ENCODE results near the gene C16orf54.
"Not testable (repeated sequence)": the region's sequence is repeated elsewhere in the genome, so short reads cannot be mapped to it uniquely, and the experiment has no call there.

The C16orf54 gene

DNA sequence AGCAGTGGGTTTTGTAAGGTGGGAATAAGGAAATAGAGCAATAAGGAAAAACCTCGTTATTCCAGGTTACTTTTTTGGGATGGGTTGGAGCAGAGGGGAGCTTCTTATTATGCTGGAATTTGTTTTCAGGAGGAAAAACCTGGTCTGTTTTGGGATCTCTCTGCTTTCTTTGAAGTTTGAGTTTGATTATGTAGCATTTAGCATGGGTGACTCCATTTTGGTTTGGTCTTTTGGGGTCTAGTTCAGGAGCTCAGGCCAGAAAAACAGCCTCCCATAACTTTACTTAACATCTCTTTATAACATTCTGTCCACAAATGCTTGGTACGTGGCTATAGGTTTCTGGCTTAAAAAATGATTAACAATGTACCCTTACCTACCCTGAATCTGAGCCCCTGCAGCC is 23.7 kb upstream of the C16orf54 start:
- no peak for DNase-seq (ENCODE audit: low spot score)

DNA sequence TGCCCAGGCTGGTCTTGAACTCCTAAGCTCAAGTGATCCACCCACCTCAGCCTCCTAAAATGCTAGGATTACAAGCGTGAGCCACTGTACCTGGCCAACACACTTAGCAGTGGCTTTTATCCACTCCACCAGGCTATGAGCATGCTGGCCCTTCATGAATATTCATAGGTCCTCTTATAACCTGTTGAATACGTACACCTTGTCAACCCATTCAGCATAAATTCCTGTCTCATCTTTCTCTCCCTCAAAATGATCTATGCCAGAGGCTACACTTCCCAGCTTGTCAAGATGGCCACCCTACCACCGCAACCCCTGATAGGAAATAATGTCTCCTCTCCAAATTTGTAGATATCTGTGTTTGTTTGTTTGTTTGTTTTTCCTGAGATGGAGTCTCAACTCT is 21.3 kb upstream of the C16orf54 start:
- DNase-seq (ENCODE audit: low spot score): no peak

DNA sequence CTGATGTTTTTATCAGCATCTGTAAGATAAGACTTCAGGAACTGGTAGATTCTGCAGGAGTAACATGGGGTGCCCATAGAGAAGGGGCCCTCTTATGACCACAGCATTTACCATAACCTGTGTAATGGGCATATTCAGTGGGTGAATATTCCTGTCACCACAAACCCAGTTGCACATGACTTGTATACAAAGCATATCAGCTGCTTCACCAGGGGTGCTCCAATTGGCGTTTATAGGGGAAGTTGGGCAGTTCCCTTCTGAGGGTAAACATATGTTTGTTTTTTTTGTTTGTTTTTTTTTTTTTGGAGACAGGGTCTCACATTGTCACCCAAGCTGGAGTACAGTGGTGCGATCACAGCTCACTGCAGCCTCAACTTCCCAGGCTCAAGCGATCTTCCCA is 20.8 kb upstream of the C16orf54 start:
- DNase-seq (ENCODE audit: low spot score): no peak

DNA sequence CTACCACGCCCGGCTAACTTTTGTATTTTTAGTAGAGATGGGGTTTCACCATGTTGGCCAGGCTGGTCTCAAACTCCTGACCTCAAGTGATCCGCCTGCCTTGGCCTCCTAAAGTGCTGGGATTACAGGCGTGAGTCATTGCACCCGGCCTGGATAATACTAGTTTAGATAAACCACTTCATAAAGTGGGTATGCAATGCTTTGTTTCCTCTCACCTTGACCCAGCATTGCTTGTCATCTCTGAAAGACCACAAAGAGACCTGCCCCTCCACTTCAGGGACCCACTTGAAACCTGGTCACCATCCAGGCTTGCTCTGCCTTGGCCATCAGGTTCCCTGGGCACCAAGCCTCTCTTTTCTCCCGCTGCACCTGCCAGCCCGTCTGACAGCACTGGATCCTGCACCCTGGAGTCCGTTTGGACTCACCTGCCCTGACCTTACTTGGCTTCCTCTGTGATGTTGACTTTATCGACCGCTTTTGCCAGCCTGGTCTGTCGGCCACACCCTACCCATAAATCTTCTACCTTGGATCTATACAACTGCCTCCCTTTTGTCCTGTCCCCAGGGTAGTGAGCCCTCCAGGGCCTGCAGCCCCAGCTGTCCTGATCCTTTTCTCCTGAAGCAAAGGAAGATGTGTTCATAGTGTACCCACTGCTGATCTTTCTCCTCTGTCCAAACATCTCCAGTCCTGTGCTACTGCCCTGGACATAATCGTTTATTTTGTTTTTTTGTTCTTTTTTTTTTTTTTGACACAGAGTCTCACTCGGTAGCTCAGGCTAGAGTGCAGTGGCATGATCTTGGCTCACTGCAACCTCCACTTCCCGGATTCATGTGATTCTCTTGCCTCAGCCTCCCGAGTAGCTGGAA is 19.6 kb upstream of the C16orf54 start:
- no peak for DNase-seq (ENCODE audit: low spot score)

DNA sequence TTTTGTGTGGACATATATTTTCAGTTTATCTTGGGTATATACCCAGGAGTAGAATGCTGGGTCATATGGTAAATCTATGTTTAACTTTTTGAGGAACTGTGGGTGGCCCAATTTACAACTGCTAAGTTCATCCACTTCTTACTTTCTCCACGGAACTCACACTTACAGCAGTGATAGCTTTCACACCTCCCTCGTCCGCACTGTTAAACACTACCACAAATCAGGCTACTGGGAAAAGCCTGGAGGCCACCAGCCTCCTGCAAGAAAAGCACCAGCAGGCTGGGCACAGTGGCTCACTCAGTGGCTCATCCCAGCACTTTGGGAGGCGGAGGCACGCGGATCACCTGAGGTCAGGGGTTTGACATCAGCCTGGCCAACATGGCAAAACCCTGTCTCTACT is 17.5 kb upstream of the C16orf54 start:
- no peak for DNase-seq (ENCODE audit: low spot score)

DNA sequence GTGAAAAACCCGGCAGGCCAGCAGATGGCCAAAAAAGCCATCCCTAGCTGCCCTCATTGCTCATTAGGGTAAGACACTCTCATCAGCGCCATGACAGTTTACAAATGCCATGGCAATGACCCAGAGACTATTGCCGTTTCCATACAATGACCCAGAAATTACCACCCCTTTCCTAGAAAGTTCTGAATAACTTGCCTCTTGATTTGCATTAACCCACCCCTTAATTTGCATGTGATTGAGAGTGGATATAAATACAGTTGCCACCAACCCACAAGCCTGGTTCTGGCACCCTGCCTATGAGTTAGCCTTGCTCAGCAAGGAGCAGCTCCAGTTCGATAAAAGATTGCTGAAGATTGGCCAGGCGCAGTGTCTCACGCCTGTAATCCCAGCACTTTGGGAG is 16.1 kb upstream of the C16orf54 start:
- no peak for DNase-seq (ENCODE audit: low spot score)

DNA sequence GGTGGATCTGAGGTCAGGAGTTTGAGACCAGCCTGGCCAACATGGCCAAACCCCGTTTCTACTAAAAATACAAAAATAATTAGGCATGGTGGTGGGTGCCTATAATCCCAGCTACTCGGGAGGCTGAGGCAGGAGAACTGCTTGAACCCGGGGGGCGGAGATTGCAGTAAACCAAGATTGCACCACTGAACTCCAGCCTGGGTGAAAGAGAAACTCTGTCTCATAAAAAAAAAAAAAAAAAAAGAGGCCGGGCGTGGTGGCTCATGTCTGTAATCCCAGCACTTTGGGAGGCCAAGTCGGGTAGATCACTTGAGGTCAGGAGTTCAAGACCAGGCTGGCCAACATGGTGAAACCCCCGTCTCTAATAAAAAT is 15.5 kb upstream of the C16orf54 start:
- not testable (repeated sequence) for DNase-seq (ENCODE audit: low spot score)

DNA sequence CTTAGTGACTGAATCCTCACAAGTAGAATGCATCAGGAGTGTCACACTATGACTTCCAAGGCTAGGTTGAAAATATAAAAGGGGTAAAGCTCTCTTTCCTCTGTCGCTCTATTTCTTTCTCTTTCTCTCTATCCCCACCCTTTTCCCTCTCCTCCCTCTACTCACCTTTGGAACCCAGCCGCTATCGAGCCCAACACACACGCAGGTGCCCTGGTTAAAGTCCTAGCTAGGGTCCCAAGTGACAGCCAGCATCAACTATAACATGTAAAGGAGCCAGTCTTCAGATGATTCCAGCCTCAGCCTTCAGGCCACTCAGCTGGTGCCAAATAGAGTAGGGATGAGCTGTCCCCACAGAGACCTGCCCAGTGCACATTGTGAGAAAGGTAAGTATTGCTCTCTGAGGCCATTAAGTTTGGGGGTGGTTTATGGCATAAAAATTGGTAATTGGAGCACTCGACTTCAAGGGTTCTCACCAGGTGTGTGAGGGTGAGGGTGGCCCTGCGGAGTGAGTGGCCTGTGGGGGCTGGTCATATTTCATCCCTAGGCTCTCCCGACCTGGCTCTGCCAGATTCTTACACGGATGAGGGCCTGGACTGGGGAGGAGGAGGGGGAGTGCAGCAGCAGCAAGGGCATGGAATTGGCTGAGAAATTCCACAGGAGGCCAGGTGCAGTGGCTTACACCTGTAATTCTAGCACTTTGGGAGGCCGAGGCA is 14.9 kb upstream of the C16orf54 start:
- DNase-seq (ENCODE audit: low spot score): no peak

DNA sequence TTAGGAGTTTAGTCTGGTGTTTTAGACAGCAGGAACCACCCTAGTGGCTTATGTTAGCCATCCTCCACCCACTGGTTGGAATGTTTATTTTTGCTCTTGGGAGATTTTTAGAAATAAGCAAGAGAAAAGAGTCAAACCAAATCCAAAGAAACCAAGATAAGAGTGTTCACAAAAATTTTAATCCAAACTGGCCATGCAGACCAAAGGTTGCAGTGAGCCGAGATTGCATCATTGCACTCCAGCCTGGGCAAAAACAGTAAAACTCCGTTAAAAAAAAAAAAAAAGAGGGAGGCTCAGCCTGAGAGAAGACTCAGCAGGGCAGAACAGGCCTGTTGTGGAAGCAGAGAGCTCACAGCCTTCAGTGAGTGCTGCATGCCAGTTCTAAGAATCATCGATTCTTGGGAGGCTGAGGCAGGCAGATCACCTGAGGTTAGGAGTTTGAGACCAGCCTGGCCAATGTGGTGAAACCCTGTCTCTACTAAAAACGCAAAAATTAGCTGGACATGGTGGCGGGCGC is 12.2 kb upstream of the C16orf54 start:
- DNase-seq (ENCODE audit: low spot score): no peak

DNA sequence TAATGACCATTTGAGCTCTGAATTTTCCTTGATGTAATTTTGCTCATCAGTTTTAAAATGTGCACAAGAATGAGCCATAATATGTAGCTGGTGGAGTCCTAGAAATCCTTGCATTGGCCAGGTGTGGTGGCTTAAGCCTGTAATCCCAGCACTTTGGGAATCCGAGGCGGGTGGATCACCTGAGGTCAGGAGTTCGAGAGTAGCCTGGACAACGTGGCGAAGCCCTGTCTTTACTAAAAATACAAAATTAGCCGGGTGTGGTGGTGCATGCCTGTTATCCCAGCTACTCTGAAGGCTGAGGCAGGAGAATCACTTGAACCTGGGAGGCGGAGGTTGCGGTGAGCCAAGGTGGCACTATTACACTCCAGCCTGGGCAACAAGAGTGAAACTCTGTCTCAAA is 11.3 kb upstream of the C16orf54 start:
- DNase-seq (ENCODE audit: low spot score): not testable (repeated sequence)

DNA sequence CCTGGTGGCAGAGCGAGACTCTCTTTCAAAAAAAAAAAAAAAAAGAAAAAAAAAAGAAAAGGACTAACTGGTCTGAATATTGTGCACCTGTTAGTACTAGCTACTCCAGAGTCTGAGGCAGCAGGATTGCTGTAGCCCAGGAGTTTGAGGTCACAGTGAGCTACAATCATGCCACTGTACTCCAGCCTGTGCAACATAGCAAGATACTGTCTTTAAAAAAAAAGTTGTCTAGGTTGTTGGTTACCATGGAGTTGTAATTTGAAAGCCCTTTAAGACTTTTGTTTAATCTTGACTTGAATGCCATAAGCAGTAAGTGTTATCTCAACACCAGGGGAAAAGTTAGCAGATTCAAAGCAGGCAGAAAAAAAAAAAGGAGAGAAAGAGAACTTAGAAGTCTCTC is 10.9 kb upstream of the C16orf54 start:
- DNase-seq (ENCODE audit: low spot score): no peak

DNA sequence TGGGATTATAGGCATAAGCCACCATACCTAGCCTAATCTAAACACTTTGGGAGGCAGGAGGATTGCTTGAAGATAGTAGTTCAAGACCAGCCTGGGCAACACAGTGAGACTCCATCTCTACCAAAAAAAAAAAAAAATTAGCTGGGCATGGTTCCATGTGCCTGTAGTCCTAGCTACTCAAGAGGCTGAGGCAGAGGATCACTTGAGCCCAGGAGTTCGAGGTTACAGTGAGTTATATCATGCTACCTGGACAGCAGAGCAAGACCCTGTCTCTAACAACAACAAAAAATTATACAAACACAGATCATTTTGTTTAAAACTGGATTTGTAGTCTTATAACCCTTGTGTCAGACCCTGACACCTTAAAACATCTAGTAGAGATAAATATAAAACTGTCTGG is 7.7 kb upstream of the C16orf54 start:
- no peak for DNase-seq (ENCODE audit: low spot score)

DNA sequence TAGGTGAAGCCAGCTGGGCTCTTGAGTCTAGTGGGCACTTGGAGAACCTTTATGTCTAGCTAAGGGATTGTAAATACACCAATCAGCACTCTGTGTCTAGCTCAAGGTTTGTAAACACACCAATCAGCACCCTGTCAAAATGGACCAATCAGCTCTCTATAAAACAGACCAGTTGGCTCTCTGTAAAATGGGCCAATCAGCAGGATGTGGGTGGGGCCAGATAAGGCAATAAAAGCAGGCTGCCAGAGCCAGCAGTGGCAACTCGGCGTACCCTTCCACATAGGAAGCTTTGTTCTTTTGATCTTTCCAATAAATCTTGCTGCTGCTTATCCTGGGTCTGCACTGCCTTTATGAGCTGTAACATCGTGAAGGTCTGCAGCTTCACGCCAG is 3.0 kb upstream of the C16orf54 start:
- not testable (repeated sequence) for DNase-seq (ENCODE audit: low spot score)

DNA sequence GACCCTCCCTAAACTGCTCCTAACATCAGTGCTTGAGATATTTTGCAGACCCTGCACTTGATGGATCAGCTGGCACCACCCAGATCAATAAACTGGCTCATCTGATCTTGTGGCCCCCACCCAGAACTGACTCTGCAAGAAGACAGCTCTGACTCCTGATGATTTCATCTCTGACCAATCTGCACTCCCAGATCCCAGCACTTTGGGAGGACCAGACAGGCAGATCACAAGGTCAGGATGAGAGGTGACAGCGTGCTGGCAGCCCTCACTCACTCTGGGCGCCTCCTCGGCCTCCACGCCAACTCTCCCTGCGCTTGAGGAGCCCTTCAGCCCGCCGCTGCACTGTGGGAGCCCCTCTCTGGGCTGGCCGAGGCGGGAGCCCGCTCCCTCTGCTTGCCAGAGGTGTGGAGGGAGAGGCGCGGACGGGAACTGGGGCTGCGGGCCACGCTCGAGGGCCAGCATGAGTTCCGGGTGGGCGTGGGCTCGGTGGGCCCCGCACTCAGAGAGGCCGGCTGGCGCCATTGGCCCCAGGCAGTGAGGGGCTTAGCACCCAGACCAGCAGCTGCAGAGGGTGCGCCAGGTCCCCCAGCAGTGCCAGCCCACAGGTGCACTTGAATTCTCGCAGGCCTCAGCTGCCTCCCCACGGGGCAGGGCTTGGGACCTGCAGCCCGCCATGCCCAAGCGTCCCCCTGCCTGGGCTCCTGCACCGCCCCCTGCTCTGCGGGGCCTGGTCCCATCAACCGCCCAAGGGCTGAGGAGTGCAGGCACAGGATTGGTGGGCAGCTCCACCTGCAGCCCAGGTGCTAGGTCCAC is 2.4 kb upstream of the C16orf54 start:
- DNase-seq (ENCODE audit: low spot score): no peak

DNA sequence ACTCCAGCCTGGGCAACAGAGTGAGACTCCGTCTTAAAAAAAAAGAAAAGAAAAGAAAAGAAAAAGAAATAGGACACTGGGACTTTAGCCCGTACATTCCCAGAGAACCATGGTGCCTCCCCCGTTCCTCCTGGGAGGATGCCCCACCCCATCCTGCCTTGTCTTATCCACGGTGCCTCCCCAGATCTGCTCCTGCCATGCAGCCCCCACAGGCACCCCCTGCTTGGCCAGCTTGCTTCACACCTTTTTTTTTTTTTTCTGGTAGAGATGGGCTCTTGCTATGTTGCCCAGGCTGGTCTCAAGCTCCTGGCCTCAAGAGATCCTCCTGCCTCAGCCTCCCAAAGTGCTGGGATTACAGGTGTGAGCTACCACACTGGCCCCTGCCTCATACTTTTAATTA is 728 bp upstream of the C16orf54 start:
- not testable (repeated sequence) for DNase-seq (ENCODE audit: low spot score)

DNA sequence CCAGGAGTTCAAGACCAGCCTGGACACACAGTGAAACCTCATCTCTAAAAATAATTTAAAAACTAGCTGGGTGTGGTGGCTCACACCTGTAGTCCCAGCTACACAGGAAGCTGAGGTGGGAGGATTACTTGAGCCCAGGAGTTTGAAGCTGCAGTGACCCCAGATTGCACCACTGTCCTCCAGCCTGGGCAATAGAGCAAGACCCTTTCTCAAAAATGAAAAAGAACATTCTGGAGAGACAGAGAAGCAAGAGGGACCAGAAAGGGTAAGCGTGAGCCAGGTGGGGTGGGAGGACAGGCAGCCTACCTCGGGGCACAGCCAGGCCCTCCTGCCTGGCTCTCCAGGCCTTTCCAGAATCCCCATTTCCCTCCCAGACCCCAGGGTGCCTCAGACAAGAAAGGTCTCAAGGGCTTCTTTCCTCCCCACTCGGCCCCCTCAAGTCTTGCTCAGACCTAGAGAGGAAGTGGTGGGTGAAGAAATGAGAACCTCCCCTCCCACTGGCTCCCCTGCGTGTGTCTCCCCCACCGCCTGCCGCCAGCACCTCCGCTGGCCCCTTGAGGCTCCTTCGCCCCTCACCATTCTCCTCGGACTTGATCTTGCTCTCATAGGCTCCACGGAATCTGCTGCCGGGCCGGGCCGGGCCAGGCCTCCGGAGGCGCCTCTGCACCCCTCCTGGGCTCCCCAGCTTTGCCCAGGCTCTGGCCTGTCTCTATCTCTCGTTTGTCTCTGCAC is 503 bp downstream of the C16orf54 start:
- DNase-seq (ENCODE audit: low spot score): peak; percentile 19

DNA sequence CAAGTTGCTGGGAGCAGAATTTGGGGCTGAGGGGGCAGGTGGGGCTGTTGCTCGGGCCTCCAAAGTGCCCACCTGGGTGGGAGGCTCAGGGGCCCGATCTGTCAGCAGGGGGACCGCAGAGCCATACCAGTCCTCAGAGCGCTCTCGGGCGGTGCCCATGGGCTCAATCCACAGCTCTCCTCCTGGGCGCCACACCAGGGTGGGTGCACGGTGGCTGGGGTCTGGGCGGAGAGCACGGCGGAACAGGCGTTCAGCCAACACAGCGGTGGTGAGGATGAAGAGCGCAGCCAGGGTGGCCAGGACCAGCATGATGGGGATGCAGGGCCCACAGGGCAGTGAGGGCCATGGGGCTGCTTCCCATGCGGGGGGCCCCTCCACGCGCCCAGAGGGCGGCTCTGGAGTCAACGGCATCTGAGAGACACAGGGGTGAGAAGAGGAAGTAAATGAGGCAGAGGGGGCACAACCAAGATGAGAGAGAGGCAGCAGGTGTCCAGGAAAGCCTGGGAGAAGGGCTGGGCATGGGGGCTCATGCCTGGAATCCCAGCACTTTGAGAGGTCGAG is 1.2 kb downstream of the C16orf54 start:
- DNase-seq (ENCODE audit: low spot score): no peak

DNA sequence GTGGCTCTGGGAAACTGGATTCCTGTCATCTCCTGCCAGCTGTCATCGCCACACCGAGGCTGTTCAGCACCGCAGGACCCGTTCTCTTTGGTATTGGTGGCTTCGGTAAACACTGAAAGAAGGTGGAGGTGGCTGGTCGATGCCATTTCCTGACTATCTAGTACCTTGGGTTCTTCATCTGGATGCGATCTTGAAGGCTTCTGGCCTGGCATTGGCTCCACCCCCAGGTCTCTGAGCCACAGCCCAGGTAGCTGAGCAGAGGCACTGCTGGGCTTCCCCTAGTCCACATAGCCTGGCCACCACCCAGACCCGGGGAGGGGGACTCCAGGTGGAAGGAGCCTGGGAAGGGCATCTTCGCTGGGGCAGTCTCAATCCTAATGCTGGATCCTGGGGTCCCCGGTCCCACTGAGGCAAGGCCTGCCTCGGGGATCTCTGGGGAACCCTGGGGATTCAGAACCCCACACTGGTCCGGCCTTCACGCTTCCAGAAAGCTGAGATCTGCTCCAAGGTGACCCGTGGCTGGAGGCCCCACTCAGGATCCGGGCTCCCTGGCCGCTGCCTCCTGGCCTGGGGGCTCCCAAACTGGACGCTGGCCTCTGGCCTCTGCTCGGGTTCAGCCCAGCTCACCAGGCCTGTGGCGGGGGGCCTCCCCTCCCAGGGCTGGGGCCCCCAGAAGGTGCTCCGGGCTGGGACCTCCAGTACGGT is 1.8 kb downstream of the C16orf54 start:
- DNase-seq (ENCODE audit: low spot score): no peak

DNA sequence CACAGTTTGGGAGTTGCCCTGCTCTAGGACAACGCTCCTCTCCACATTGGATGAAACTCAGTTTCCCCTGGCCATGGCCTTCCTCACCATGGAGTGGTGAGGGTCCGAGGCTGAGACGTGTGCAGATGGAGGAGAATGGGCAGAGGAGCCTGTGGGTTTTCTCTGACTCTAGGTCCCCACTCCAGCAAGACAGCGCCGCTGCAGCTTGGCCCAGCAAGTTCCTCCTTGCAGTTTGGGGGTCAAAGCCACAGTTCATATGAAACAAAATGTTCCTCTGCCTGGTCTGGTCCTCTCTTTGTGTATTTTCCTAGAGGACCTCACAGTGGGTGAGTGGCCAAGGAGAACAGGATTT is 2.3 kb downstream of the C16orf54 start:
- no peak for DNase-seq (ENCODE audit: low spot score)

DNA sequence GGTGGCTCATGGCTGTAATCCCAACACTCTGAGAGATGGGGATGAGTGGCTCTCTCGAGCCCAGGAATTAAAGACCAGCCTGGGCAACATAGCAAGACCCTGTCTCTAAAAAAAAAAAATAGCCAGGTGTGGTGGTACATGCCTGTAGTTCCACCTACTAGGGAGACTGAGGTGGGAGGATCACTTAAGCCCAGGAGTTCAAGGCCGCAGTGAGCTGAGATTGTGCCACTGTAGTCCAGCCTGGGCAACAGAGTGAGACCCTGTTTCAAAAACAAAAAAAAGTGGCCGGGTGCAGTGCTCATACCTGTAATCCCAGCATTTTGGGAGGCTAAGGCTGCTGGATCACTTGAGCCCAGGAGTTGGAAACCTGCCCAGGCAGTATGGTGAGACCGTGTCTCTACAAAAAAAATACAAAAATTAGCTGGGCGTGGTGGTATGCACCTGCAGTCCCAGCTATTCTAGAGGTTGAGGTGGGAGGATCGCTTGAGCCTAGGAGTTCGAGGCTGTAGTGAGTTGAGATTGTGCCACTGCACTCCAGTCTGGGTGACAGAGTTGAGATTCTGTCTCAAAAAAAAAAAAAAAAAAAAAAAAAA is 3.0 kb downstream of the C16orf54 start:
- DNase-seq (ENCODE audit: low spot score): no peak

DNA sequence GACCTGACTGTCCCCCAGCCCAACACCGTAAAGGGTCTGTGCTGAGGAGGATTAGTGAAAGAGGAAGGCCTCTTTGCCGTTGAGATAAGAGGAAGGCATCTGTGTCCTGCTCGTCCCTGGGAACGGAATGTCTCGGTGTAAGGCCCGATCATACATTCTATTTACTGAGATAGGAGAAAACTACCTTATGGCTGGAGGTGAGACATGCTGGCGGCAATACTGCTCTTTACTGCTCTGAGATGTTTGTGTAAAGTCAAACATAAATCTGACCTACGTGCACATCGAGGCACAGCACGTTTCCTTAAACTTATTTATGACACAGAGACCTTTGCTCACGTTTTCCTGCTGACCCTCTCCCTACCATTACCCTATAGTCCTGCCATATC is 5.2 kb downstream of the C16orf54 start:
- DNase-seq (ENCODE audit: low spot score): not testable (repeated sequence)

Data from globus pallidus (tissue), 1 donor.